Keratinocyte (primary cell): ENCODE measurements around the gene CRTC1. TPM values are rescaled to one million over a fixed set of nuclear protein-coding genes. Genes with fewer than 3 reads are reported as not detected.

ENCODE experiments used
- DNase-seq: peaks from one replicate; pipeline ENCODE4 v3.0.0-alpha.2; 2011; ENCODE audit warnings: low read depth, missing footprints, low spot score
- FAIRE-seq: peaks from 2 replicates; lab custom pipeline; 2011; peaks lifted over from hg19 to GRCh38; lab: Jason Lieb, UNC
- H2AFZ ChIP-seq: 2 replicates; pipeline ENCODE4 v1.6.0; 2012; ENCODE audit warnings: low read length, control low read depth, inconsistent platforms; ENCODE audit not compliant: control insufficient read depth
- H3K27ac ChIP-seq: 2 replicates; pipeline ENCODE4 v1.5.1; 2011; ENCODE audit warnings: low read length; ENCODE audit not compliant: control insufficient read depth, insufficient read depth
- H3K27me3 ChIP-seq: 3 replicates; pipeline ENCODE4 v1.6.0; 2011; ENCODE audit warnings: low read length; ENCODE audit not compliant: control insufficient read depth, insufficient read depth; ENCODE audit errors: extremely low read depth
- H3K36me3 ChIP-seq, 2 experiments: 2 replicates in 1 of 2; 3 replicates in 1 of 2; pipeline ENCODE4 v1.5.1; 2011; ENCODE audit warnings: low read length in 2 of 2, mild to moderate bottlenecking in 1 of 2; ENCODE audit not compliant: control insufficient read depth in 2 of 2, insufficient read depth in 2 of 2; ENCODE audit errors: extremely low read depth in 1 of 2
- H3K4me1 ChIP-seq: 3 replicates; pipeline ENCODE4 v1.5.1; 2011; ENCODE audit warnings: low read length; ENCODE audit not compliant: control insufficient read depth, insufficient read depth; ENCODE audit errors: extremely low read depth
- H3K4me2 ChIP-seq: 3 replicates; pipeline ENCODE4 v1.6.0; 2011; ENCODE audit warnings: low read depth, low read length; ENCODE audit not compliant: control insufficient read depth, insufficient read depth; ENCODE audit errors: extremely low read depth
- H3K4me3 ChIP-seq, 3 experiments: fragments of 200-600 bp in 1 of 3; sonication (generic) in 1 of 3; 2 replicates in 2 of 3; 3 replicates in 1 of 3; pipeline ENCODE4 v1.5.1; 2011 to 2016; ENCODE audit warnings: low read length in 3 of 3, mild to moderate bottlenecking in 3 of 3, control low read depth in 2 of 3, inconsistent platforms in 1 of 3, low read depth in 1 of 3, mixed read lengths in 1 of 3, mixed run types in 1 of 3, moderate library complexity in 1 of 3; ENCODE audit not compliant: control insufficient read depth in 2 of 3, insufficient read depth in 2 of 3; ENCODE audit errors: extremely low read depth in 1 of 3
- H3K79me2 ChIP-seq: 2 replicates; pipeline ENCODE4 v1.6.0; 2012; ENCODE audit warnings: low read length; ENCODE audit not compliant: control insufficient read depth, insufficient read depth
- H3K9ac ChIP-seq: 3 replicates; pipeline ENCODE4 v1.6.0; 2011; ENCODE audit warnings: low read length; ENCODE audit not compliant: control insufficient read depth, insufficient read depth; ENCODE audit errors: extremely low read depth
- H3K9me1 ChIP-seq: 3 replicates; pipeline ENCODE4 v1.6.0; 2011; ENCODE audit warnings: low read length; ENCODE audit not compliant: control insufficient read depth, insufficient read depth; ENCODE audit errors: extremely low read depth
- H3K9me3 ChIP-seq: 2 replicates; pipeline ENCODE4 v1.5.1; 2012; ENCODE audit warnings: low read depth, low read length; ENCODE audit not compliant: control insufficient read depth
- H4K20me1 ChIP-seq: 3 replicates; pipeline ENCODE4 v1.6.0; 2011; ENCODE audit warnings: low read length; ENCODE audit not compliant: control insufficient read depth, insufficient read depth; ENCODE audit errors: extremely low read depth
- CTCF ChIP-seq, 3 experiments: IDR thresholded peaks in 1 of 3; conservative IDR thresholded peaks in 1 of 3; optimal IDR thresholded peaks in 1 of 3; 2 replicates in 2 of 3; 3 replicates in 1 of 3; pipeline versions ENCODE3 to v1.5.1; 2011; ENCODE audit warnings: low read length in 3 of 3, mild to moderate bottlenecking in 3 of 3, moderate library complexity in 2 of 3, control low read depth in 1 of 3, inconsistent platforms in 1 of 3; ENCODE audit not compliant: insufficient read depth in 2 of 3; ENCODE audit errors: extremely low read depth in 1 of 3
- EZH2 ChIP-seq: IDR thresholded peaks from one replicate; pipeline ENCODE4 v1.6.1; 2012; ENCODE audit warnings: inconsistent platforms, mild to moderate bottlenecking, low read length, moderate library complexity
- dilution Hi-C: fragments of 300-500 bp; cut with MboI; formaldehyde crosslinking; loops from one replicate; pipeline ENCODE4 v1.7.0; 2020; ENCODE audit warnings: low sequenced_read_pairs; ENCODE audit not compliant: extremely low pct_ligation_motif_present
- polyA plus RNA-seq, 5 experiments: library from polyadenylated mRNA; depleted of rRNA in 3 of 5; stranded (reverse) in 3 of 5; stranded (forward) in 1 of 5; unstranded in 1 of 5; fragments of >200 nt; gene quantifications; 1 replicate in 1 of 5; 2 replicates in 3 of 5; 3 replicates in 1 of 5; pipeline versions ENCODE4 v1.2.1 to v1.2.3, GENCODE V29; 2011 to 2012; ENCODE audit warnings: missing spikeins in 2 of 5, low read depth in 1 of 5, low replicate concordance in 1 of 5

Gene CRTC1
- polyA plus RNA-seq, 1 donor (not counting 4 experiments of a cell fraction or from before 2014, with no cell fraction given) = 0.54 TPM

- no peak overlapping the region for H3K27ac ChIP-seq
- dilution Hi-C loops = no loop called here
Measured at GRCh38 chr19:18671303-18672043, 12.0 kb upstream of the CRTC1 start.

GRCh38 chr19:18672044-18672451 lies 11.4 kb upstream of the CRTC1 start:
- no peaks in the 10 kb centered on the region for H3K27me3 ChIP-seq
- dilution Hi-C loops = no loop called here
- H4K20me1 ChIP-seq = no peaks in the 10 kb centered on the region
- TF ChIP-seq EZH2 (no peak), CTCF (optimal IDR thresholded peaks at IDR 0.05 in 1 of 3, IDR thresholded peaks at IDR 0.05 in 1 of 3, conservative IDR thresholded peaks at IDR 0.05 in 1 of 3; ENCODE audit: extremely low read depth in 1 of 3, insufficient read depth in 2 of 3, low read length in 3 of 3) (no peak)
- no peaks in the 10 kb centered on the region for H3K9me1 ChIP-seq
- DNase-seq (no peak), FAIRE-seq (no peak)
- H3K4me3 ChIP-seq = no peak overlapping the region
- H3K4me1 ChIP-seq = no peaks in the 10 kb centered on the region
- no peaks in the 10 kb centered on the region for H3K9me3 ChIP-seq
- H2AFZ ChIP-seq = no peak overlapping the region
- peaks cover 0 to 6% of the 10 kb centered on the region in 2 experiments for H3K36me3 ChIP-seq
- no peak overlapping the region for H3K4me2 ChIP-seq
- H3K79me2 ChIP-seq = no peaks in the 10 kb centered on the region
- no peak overlapping the region for H3K27ac ChIP-seq
- H3K9ac ChIP-seq = no peak overlapping the region

More at GRCh38 chr19:18671303-18672043, 12.0 kb upstream of the CRTC1 start:
- Histone ChIP-seq H3K9me3 (no peaks in the 10 kb centered on the region), H4K20me1 (no peaks in the 10 kb centered on the region), H3K4me3 (no peak overlapping the region), H2AFZ (no peak overlapping the region), H3K4me1 (no peaks in the 10 kb centered on the region), H3K4me2 (no peak overlapping the region), H3K79me2 (no peaks in the 10 kb centered on the region), H3K9ac (no peak overlapping the region), H3K9me1 (no peaks in the 10 kb centered on the region), H3K36me3 (peaks cover 0 to 6% of the 10 kb centered on the region in 2 experiments), H3K27me3 (no peaks in the 10 kb centered on the region)
- TF ChIP-seq EZH2 (no peak), CTCF (optimal IDR thresholded peaks at IDR 0.05 in 1 of 3, IDR thresholded peaks at IDR 0.05 in 1 of 3, conservative IDR thresholded peaks at IDR 0.05 in 1 of 3; ENCODE audit: extremely low read depth in 1 of 3, insufficient read depth in 2 of 3, low read length in 3 of 3) (no peak)
- no peak for DNase-seq
- FAIRE-seq = no peak
